Liver (tissue), 9 donors: ENCODE measurements around the gene CKMT2. TPM values are rescaled to one million over a fixed set of nuclear protein-coding genes. Genes with fewer than 3 reads are reported as not detected.

Experiments used
- DNase-seq: peaks from one replicate; pipeline ENCODE4 v3.0.0-alpha.2; 2017; ENCODE audit warnings: low spot score
- H3K27ac ChIP-seq, 2 donors: one replicate each; pipeline ENCODE4 v1.7.0; 2013; ENCODE audit warnings: inconsistent platforms in 2 of 2, low read length in 2 of 2, control low read depth in 1 of 2, low read depth in 1 of 2, mild to moderate bottlenecking in 1 of 2
- H3K27me3 ChIP-seq, 4 donors: one replicate each; pipeline versions ENCODE4 v1.6.1 to v1.7.0; 2013; ENCODE audit warnings: low read length in 3 of 4, inconsistent platforms in 1 of 4, mild to moderate bottlenecking in 1 of 4, moderate library complexity in 1 of 4; ENCODE audit not compliant: control insufficient read depth in 4 of 4, insufficient read depth in 4 of 4
- H3K36me3 ChIP-seq, 4 donors: one replicate each; pipeline versions ENCODE4 v1.6.1 to v1.7.0; 2013; ENCODE audit warnings: low read length in 3 of 4, mild to moderate bottlenecking in 3 of 4, low read depth in 1 of 4, moderate library complexity in 1 of 4; ENCODE audit not compliant: control insufficient read depth in 4 of 4, insufficient read depth in 3 of 4
- H3K4me1 ChIP-seq, 4 donors: one replicate each; pipeline versions ENCODE4 v1.6.1 to v1.7.0; 2013; ENCODE audit warnings: low read length in 3 of 4, mild to moderate bottlenecking in 3 of 4, moderate library complexity in 1 of 4; ENCODE audit not compliant: control insufficient read depth in 4 of 4, insufficient read depth in 4 of 4
- H3K4me3 ChIP-seq, 3 donors: one replicate each; pipeline versions ENCODE4 v1.6.1 to v1.7.0; 2013; ENCODE audit warnings: low read length in 3 of 3, control low read depth in 1 of 3, low read depth in 1 of 3, mild to moderate bottlenecking in 1 of 3
- H3K9ac ChIP-seq, 2 donors: one replicate each; pipeline ENCODE4 v1.7.0; 2013; ENCODE audit warnings: low read length in 2 of 2, mild to moderate bottlenecking in 2 of 2, moderate library complexity in 2 of 2, control low read depth in 1 of 2, low read depth in 1 of 2
- H3K9me3 ChIP-seq, 4 donors: one replicate each; pipeline versions ENCODE4 v1.6.1 to v1.7.0; 2013; ENCODE audit warnings: low read length in 3 of 4; ENCODE audit not compliant: control insufficient read depth in 4 of 4
- ATF3 ChIP-seq: IDR thresholded peaks from 2 replicates; pipeline ENCODE4 v1.6.1; 2016; ENCODE audit warnings: antibody characterized with exemption
- FOXA1 ChIP-seq: IDR thresholded peaks from 2 replicates; pipeline ENCODE4 v1.6.1; 2016; ENCODE audit warnings: antibody characterized with exemption
- FOXA2 ChIP-seq: IDR thresholded peaks from 2 replicates; pipeline ENCODE4 v1.6.1; 2016; ENCODE audit warnings: antibody characterized with exemption
- GABPA ChIP-seq, 2 donors: IDR thresholded peaks in 1 of 2; conservative IDR thresholded peaks in 1 of 2; 2 replicates each; pipeline ENCODE4 v1.6.1; 2016; ENCODE audit warnings: antibody characterized with exemption in 2 of 2, mild to moderate bottlenecking in 1 of 2, moderate library complexity in 1 of 2
- HNF4A ChIP-seq, 2 donors: conservative IDR thresholded peaks; 2 replicates each; pipeline ENCODE4 v1.6.1; 2016; ENCODE audit warnings: antibody characterized with exemption in 2 of 2, mild to moderate bottlenecking in 2 of 2
- HNF4G ChIP-seq: IDR thresholded peaks from 2 replicates; pipeline ENCODE4 v1.6.1; 2016; ENCODE audit warnings: antibody characterized with exemption
- JUND ChIP-seq, 2 donors: IDR thresholded peaks; 2 replicates each; pipeline ENCODE4 v1.6.1; 2016; ENCODE audit warnings: antibody characterized with exemption in 2 of 2
- NR2F2 ChIP-seq: IDR thresholded peaks from 2 replicates; pipeline ENCODE4 v1.6.1; 2016; ENCODE audit warnings: antibody characterized with exemption
- RAD21 ChIP-seq, 2 donors: IDR thresholded peaks; 2 replicates each; pipeline ENCODE4 v1.6.1; 2016; ENCODE audit warnings: antibody characterized with exemption in 2 of 2, mild to moderate bottlenecking in 2 of 2
- REST ChIP-seq: IDR thresholded peaks from 2 replicates; pipeline ENCODE4 v1.6.1; 2016; ENCODE audit warnings: antibody characterized with exemption, mild to moderate bottlenecking
- RXRA ChIP-seq, 2 donors: IDR thresholded peaks; 2 replicates each; pipeline ENCODE4 v1.6.1; 2017 to 2018; ENCODE audit warnings: antibody characterized with exemption in 2 of 2, mild to moderate bottlenecking in 1 of 2
- SP1 ChIP-seq: IDR thresholded peaks from 2 replicates; pipeline ENCODE4 v1.6.1; 2018; ENCODE audit warnings: antibody characterized with exemption, mild to moderate bottlenecking
- TAF1 ChIP-seq: conservative IDR thresholded peaks from 2 replicates; pipeline ENCODE4 v1.6.1; 2016; ENCODE audit warnings: antibody characterized with exemption, mild to moderate bottlenecking
- YY1 ChIP-seq: IDR thresholded peaks from 2 replicates; pipeline ENCODE4 v1.6.1; 2016; ENCODE audit warnings: antibody characterized with exemption, mild to moderate bottlenecking
- ZBTB33 ChIP-seq: IDR thresholded peaks from 2 replicates; pipeline ENCODE4 v1.6.1; 2016; ENCODE audit warnings: antibody characterized with exemption
- WGBS: extraction: QIAGEN DNeasy Blood & Tissue Kit; methylation state at CpG from one replicate; pipeline ENCODE4 v1.1.7; 2013; 5-methylcytosine and 5-hydroxymethylcytosine counted together
- polyA plus RNA-seq, 2 donors: library from polyadenylated mRNA; stranded (reverse) in 1 of 2; unstranded in 1 of 2; fragments of 200-250 nt in 1 of 2; fragments of >200 nt in 1 of 2; fragmentation: Nextera tagmentation in 1 of 2; extraction: Ambion mirVana in 1 of 2; gene quantifications; one replicate each; pipeline versions ENCODE4 v1.2.1 to v1.2.3, GENCODE V29; 2013 to 2015
- total RNA-seq, 2 donors: library from RNA; depleted of rRNA; stranded (reverse); fragments of >200 nt; gene quantifications; one replicate each; pipeline ENCODE4 v1.2.3, GENCODE V29; 2014
- TF ChIP-seq, protein P1 (sequence below): fragments of 150-350 bp; IDR thresholded peaks from 2 replicates; pipeline ENCODE4 v1.5.1; 2017; ENCODE audit warnings: improper control_type of control experiment, low read depth, low read length; ENCODE audit not compliant: missing input control
- TF ChIP-seq, protein P2 (sequence below): IDR thresholded peaks from 2 replicates; pipeline ENCODE4 v1.6.1; 2016; ENCODE audit warnings: antibody characterized with exemption
- donor health status: healthy.
- donor health status: healthy.
- donor health status: healthy.
- donor health status: healthy.
- donor health status: healthy.

CKMT2 gene
- total and polyA plus RNA-seq, 4 donors, result 0.20 to 2.6 (median 0.82) TPM

DNA sequence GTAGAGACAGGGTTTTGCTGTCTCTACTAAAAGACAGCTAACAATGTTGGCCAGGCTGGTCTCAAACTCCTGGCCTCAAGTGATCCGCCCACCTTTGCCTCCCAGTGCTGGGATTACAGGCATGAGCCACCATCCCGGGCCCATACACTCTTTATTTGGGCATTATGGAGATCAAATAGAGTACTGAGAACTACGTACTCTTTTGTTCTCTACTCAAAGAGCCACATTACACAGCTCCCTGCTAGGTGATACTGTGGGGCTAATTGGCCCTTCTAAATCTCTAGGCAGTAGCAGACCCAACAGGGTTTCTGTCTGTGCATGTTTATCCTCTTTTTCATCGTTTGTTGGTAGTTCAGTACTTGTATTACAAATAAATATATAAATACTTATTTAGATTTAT lies 16.1 kb downstream of the CKMT2 start:
- TF ChIP-seq FOXA1 (no peak), RXRA (IDR thresholded peaks at IDR 0.05) (no peak), FOXA2 (no peak), HNF4A (conservative IDR thresholded peaks at IDR 0.05) (no peak), ZBTB33 (no peak), NR2F2 (no peak), REST (no peak), RAD21 (IDR thresholded peaks at IDR 0.05) (no peak), JUND (IDR thresholded peaks at IDR 0.05) (no peak), TAF1 (no peak), GABPA (IDR thresholded peaks at IDR 0.05 in 1 of 2, conservative IDR thresholded peaks at IDR 0.05 in 1 of 2) (no peak), HNF4G (no peak), ATF3 (no peak), YY1 (no peak), SP1 (no peak)
- TF ChIP-seq, protein P1, sequence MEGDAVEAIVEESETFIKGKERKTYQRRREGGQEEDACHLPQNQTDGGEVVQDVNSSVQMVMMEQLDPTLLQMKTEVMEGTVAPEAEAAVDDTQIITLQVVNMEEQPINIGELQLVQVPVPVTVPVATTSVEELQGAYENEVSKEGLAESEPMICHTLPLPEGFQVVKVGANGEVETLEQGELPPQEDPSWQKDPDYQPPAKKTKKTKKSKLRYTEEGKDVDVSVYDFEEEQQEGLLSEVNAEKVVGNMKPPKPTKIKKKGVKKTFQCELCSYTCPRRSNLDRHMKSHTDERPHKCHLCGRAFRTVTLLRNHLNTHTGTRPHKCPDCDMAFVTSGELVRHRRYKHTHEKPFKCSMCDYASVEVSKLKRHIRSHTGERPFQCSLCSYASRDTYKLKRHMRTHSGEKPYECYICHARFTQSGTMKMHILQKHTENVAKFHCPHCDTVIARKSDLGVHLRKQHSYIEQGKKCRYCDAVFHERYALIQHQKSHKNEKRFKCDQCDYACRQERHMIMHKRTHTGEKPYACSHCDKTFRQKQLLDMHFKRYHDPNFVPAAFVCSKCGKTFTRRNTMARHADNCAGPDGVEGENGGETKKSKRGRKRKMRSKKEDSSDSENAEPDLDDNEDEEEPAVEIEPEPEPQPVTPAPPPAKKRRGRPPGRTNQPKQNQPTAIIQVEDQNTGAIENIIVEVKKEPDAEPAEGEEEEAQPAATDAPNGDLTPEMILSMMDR, result no peak
- TF ChIP-seq, protein P2, sequence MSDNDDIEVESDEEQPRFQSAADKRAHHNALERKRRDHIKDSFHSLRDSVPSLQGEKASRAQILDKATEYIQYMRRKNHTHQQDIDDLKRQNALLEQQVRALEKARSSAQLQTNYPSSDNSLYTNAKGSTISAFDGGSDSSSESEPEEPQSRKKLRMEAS, result no peak

GRCh38 chr5:81250004-81250403 lies 16.9 kb downstream of the CKMT2 start:
- Histone ChIP-seq H3K9me3 (no peaks in the 10 kb centered on the region), H3K36me3 (no peaks in the 10 kb centered on the region), H3K4me1 (no peaks in the 10 kb centered on the region), H3K9ac (no peak overlapping the region), H3K4me3 (no peak overlapping the region), H3K27me3 (no peaks in the 10 kb centered on the region), H3K27ac (no peak overlapping the region)
- no peak for DNase-seq
- TF ChIP-seq NR2F2 (no peak), YY1 (no peak), GABPA (IDR thresholded peaks at IDR 0.05 in 1 of 2, conservative IDR thresholded peaks at IDR 0.05 in 1 of 2) (no peak), TAF1 (no peak), FOXA2 (no peak)
- TF ChIP-seq, protein P2, result no peak
- TF ChIP-seq, protein P1, result no peak
- 95% methylated on average over 1 of the region's 1 CpG for WGBS

More for the DNA sequence above, 16.1 kb downstream of the CKMT2 start:
- H3K4me3 ChIP-seq, result no peak overlapping the region
- no peaks in the 10 kb centered on the region for H3K9me3 ChIP-seq
- no peak overlapping the region for H3K9ac ChIP-seq
- DNase-seq, result no peak
- 96% methylated on average over 4 of the region's 4 CpGs for WGBS
- H3K27me3 ChIP-seq, result no peaks in the 10 kb centered on the region
- H3K27ac ChIP-seq, result no peak overlapping the region
- H3K4me1 ChIP-seq, result no peaks in the 10 kb centered on the region
- no peaks in the 10 kb centered on the region for H3K36me3 ChIP-seq
